NCI-H1436 treated with DMSO at 0.1 percent for 48 hours (cell line): ENCODE data around the gene APBA2.
"Not testable (repeated sequence)": the region's sequence is repeated elsewhere in the genome, so short reads cannot be mapped to it uniquely, and the experiment has no call there.

Experiments used
- DNase-seq: peaks from one replicate; lab custom pipeline; 2025; lab: John Stamatoyannopoulos, UW

Gene APBA2

DNA sequence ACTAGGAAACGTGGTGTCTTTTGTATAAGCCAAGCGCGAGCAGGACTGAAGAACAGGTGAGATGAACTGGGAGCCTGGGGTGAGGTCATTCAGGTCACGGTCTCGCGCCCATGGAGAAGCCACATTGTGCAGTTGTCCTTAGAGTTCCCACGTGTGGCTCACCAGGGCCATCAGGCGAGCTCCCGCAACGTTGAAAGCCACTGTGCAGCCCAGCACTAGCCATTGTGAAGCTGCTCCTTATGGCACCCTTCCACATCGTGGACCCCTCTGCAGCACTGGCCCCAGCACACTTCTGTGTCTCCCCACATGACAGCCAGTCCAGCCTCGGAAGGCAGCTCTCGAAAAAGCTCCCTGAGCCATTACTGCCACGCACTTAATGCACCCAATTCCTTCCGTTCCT lies 7.6 kb upstream of the APBA2 start:
- no peak for DNase-seq

DNA sequence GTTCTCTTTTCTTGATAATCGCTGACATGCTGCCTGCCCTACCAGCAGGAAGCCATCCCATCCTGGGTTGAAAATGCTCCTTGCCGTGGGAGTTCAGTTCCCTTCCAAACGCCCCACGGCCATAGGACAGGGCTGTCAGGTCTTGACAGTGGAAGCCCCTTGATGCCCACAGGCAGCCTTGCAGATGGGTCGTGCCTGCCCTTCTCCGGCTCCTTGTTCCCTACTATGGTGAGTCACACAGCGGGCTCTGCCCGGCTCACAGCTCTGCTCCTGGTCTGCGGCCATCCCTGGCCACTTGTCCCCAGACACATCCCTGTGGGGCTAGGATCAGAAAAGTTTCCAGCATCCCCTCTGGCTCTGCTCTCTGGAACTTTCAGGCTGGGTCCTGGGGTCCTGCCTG lies 6.2 kb upstream of the APBA2 start:
- DNase-seq, result no peak

DNA sequence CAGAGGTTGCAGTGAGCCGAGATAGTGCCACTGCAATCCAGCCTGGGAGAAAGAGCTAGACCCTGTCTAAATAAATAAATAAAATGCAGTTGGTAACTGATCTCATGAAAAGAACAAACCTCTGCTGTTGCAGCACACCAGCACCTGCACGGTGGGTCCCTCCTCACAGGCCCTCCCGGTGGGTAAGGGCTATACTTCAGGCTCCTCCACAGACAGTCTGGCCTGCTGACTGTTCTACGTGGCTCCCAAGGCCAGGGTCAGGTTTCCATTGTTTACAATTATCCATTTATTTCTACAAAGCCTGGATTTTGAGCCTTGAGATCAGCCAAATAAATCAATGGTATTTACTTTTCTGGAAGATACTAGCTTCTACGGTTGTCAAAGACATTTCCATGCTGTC lies 5.1 kb upstream of the APBA2 start:
- DNase-seq, result no peak

DNA sequence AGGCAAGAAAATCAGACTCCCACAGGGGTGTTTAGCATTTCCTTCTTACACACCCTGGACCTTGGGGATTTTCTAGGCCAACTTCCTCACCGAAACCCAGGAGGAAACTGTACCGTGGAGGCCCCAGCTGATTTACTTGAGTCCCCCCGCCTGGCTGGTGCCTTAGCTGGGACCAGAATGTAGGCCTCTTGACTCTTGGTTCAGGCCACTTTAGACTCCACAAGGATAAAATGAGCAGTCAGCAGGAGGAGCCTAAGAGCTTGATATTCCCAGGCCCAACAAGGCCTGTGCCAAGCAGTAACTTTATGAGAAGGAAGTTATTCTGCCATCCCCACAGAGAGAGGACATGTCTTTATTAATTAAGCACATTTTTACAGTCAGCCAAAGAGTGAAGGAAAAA lies 4.6 kb upstream of the APBA2 start:
- no peak for DNase-seq

DNA sequence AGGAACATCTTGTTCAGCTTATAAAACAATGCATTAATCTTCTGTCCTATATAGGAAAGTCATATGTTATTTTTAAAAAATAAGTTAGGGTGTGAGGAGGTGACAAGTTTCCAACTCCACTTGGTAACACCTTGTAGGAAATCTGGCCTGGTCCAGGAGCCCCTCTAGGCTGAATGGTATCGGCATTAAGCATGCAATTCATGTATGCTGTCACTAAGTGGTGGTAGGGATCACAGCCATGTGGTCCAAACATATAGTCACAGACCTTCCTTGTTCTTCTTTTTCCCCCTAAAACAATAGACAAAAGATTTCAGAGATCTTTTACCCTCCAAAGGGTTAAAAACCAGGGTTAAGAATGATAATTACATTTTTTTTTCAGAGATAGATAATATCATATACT lies 4.2 kb upstream of the APBA2 start:
- DNase-seq, result no peak

DNA sequence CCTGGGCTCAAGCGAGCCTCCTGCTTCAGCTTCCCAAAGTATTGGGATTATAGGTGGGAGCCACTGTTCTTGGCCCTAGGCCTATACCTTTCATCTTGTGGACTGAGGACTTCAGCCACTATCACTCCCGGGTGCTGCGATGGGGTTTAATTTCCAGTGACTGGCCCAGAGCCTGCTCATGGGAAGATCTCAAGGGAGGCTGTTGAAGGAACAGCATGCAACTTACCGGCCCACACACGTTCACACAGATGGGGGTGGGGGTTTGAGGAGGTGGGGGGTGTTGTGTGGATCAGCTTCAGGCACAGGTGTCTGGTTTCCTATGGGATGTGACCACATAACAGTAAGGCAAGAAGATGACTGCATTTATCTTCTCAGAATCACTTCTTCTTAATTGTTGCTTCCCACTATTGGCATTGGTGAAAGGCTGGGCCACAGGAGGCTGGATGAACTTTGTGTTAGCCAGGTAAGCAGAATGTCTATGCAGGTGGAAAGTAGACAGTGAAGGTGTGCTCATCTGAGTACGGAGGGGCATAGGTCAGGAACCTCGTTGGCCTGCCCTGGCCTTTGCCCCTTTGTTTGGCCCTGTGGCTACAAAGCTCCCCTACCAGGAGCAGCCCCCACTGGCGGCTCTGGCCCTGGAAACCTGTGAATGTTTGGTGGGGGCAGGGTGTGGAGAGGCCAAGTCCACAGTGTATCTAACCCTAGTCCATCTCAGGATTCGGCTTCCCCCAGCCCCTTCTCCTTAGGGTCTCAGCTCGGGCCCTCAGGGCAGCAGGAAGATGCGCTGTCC lies 1.4 kb upstream of the APBA2 start:
- DNase-seq, result no peak

DNA sequence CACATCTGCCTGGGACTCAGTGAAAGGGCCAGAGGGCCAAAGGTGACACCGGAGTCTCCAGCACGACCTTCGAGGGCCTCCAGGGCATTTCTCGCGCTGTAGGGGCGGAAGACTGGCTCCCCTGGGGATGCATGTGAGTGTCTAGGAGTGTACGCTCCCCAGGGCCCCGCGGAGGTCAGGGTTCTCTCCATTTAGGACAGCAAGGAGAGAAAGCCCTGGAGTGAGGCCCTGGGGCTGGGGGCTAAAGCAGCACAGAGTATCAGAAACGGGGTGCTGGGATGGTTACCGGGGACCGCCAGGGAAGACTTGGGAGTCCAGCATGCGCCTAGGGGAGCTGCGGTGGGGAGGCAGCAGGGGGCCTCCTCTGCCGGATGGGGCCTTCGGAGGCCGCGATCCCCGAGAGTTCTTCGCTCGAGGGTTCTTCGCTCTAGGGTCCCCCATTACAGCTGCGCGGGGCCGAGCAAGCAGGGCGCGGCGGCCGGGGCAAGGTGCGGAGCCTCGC lies 595 bp upstream of the APBA2 start:
- DNase-seq, result no peak

DNA sequence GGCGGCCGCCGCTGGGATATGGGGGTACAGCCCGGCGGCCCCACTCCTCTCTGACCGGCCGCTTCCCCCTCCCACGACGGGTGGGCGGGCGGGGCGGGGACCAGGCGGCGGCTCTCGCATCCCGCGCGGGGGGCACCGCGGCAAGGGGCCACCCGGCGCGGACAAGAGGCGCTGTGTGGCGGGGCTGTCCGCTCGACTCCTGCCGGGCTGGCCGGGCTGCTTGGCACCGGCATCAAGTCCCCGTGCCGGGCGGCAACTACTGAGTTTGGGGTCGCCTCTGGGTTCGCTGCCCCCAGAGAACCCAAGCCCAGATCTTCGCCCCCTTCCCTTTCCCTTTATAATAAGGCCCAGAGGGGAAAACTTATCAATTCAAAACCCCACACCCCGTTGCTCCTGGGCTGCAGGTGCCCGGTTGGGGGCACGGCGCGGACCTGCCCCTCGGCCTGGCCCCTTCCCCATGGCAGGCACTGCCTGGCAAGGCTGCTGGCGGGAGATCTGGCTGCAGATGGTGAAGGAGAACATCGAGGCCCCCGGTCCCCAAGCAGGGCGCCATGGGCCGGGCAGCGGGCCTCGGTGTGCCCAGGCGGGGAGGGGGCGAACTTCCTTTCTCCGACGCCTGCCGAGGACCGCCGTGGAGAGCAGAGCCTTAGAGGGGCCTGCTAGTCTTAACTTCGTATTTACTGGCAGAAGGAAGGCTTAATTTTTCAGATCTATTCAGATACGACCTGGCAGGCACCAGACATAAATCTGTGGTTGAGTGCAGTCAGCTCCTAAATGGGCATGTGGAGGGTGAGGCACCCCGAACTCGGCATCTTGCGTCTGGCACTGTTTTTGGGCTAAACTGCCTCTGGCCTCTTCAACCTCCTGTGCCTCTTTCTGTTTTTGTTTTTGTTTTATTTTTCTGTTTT lies 911 bp downstream of the APBA2 start:
- DNase-seq, result no peak

DNA sequence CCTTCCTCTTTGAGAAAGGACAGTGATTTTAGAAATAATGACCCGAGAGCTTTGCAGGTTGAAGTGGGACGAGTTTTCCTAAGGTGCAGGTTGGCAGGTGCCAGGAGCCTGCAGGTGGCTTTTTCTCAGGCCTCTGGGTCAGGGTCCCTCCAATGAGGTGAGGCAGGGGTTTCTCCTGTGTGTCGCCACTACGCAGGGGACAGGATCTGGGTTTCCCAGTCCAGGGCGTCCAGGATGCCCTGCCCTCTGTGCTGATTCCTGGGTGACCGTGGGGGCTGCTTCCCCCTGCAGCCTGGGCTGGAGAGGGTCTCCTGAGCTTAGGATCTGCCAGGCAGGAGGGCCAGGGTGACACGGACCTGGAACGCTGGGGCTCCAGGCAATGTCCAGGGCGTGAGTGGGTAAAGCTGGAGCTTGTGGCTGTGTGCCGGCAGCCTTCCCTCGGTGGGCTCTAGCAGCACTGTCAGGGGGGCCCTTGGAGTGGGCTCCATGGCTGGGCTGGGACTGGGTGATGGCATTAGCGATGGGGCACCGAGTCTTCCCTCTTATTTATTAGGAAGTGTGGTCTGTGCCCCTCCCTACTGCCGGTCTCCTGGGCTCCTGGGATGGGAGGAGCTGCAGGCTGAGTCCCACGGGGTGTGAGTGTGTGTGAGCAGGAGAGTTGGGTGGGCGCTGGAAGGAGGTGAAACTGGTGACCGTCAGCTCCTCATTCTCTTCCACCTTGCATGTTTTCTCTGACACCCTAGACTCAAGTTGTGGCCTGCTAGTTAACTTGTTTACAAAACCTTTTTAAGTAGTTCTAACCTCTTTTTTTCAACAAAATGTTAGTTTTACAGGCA lies 1.8 kb downstream of the APBA2 start:
- DNase-seq, result no peak

DNA sequence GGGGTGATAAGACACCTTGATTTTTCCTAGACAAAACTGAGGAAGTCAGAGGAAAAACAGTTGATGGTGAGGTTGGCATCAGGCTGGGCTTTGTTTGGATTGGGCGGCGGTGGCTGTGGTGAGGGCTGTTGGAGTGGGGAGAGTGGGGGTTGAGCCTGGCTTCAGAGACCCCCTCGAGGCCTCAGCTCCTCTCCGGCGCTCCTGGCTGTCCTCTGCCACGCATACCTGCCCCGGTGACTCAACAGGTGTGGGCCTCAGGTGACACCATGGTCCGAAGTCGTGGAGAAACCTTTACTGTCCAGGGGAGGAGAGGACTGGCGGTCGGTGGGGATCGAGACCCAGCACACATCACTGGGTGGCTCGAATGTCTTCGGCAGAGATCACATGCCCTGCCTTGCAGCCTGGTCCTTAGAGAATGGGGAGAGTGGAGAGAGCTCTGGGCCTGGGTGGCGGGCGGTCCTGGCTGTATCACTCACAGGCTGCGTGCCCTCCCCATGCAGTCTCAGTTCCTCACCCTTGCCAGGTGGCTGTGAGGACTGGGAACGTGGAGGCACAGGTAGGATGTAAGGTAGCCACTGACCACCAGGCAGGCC lies 2.6 kb downstream of the APBA2 start:
- DNase-seq, result no peak

DNA sequence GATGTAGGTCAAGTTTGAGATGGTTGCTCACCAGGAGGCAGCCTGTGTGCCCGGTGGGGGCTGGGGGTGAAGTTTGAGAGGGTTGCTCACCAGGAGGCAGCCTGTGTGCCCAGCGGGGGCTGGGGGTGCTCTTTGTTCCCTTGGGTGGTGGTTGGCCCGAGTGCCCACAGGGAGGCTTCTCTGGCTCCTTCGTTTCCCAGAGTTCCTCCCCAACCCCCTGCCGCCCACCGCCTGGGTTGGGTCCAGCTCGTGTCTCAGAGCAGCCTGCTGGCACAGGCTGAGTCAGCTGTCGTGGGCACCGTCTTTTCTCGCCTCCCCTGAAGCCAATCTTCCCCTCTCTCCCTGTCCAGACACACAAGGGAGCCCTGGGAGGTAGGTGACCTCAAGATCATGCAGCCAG lies 3.1 kb downstream of the APBA2 start:
- DNase-seq, result no peak

DNA sequence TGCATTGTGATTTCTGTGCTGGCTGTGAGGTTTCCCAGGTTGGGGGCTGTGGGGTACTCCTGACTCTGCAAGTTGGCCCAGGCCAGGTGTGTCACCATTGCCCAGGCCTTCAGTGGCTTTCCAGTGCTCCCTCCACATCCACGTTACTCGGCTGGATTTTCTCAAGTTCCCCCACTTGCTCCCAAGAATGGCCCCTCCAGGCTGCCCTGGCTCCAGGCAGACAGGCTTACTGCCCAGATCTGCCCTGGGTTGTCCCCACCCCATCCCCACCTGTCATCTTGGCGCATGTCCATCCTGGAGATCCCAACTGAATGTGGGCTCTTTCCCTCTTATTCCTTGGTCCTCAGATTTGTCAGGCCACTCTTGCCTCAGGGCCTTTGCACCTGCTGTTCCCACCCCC lies 3.6 kb downstream of the APBA2 start:
- no peak for DNase-seq

DNA sequence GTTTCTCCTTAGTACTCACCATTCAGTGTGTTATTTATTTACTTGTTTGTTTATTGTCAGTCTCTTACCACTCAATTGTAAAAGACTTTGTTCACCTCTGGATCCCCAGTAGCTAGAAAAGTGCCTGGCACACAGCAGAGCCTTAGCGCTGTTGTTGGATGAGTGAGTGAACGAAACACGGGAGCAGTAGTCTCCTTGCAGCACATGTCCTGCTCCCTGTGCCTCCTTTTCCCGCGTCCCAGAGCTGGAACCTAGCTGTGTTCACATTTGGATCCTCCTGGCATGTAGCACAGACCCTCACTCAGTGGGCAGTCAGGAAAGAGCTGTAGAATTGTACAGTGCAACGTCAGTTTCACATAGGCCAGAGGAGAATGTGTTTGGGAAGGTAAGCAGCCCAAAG lies 4.1 kb downstream of the APBA2 start:
- not testable (repeated sequence) for DNase-seq

DNA sequence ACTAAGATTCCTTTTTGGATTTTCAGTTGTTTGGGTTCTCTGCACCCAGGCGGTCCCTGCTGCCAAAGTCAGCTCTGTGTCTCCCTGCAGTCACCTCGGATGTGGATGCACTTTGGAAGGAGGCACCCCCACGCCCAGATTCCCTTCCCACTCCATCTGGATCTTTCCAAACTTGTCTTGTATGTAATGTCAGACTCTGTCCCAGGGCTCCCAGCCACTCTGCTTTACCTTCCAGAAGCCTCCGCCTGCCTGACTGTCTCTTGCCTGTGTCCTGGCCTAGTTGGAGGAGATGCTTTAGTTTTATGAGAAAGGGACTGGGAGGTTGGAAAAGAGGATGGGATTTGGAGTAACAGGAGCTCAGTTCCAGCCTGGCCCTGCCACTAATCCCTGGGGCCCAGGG lies 4.5 kb downstream of the APBA2 start:
- not testable (repeated sequence) for DNase-seq

DNA sequence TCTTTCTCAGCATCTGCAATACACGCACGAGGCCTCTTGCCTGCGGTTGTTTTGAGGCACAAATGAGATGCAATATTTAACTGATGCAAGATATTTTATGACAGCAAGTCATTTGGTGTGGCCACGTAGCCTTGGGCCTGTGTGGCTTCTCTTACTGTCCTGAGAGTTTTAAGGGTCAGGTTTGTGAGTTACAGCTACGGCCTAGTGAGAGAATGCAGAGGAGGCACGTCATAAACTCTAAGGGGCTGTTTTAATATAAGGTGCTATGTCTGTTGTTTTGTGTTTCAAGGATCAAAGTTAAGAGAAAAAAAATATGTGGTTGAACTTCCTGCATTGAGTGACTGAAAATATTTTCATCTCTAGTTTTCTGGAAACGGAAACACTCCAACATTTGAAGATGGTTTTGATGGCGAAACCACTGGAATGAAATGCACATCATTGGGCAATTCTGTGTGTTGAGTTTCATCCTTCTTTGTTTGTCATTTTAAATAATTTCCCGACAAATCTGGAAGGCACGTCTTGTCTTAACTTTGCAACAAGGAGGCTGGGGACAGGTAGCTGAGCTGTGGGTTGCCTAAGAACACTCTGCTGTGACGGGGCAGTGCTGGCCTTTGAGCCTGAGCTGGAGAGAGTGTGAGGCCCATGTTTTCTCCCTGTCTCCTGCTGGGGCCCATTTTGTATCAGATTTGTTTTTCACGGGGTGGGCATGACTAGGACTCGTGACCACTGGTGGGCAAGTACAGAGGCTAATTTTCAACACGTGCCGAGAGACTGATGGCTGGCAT lies 5.1 kb downstream of the APBA2 start:
- DNase-seq, result no peak

DNA sequence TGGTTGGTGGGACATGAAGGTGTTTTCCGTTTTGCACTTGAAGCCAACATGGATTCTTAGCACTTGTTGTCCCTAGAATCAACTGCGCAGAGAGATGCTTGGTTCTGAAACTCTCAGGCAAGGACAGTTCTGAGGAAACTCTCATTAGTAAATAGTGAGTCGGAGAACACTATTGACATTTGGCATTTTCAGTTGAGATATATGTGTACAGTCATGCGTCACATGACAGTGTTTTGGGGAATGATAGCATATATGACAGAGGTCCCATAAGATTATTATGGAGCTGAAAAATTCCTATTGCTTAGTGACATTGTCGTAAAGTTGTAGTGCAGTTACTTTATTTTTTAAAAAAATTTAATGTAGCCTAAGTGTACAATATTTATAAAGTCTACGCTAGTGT lies 5.8 kb downstream of the APBA2 start:
- DNase-seq, result no peak

DNA sequence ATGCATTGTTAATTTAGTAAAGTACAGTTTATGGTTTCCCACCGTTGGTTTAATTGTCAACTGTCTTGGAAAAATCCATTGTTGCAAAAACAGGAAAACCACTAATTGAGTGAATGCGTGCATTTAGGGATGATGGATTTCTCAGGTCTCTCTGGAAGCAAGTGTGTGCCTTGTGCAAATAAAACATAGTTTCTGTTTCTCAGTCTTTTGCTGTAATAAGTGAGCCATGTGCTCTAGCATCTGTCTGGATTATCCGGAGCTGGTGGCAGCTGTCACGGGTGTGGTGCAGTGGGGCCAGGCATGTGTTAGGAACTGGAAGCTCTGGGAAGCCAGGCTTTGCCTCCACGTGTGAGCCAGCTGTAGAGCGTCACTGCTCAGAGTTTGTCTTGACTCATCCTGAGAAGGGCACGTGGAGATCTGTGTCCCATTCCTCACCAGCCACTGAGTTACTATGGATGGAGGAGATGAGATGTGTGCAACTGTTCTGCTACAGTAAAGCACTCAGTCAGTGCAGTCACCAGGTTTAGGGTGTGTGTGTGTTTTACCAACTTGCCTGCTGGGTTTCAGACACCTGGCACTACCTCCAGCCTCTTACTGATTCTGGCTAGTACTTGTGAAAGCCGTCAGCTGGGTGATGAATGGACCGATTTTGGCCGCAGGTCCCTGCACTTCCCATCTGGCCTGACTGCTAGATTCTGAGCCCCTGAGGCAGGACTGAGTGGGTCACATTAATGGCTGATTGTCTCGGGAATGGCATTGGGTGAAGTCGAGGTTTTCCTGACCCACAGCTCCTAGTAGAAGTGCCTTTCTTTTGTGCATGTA lies 7.2 kb downstream of the APBA2 start:
- no peak for DNase-seq

DNA sequence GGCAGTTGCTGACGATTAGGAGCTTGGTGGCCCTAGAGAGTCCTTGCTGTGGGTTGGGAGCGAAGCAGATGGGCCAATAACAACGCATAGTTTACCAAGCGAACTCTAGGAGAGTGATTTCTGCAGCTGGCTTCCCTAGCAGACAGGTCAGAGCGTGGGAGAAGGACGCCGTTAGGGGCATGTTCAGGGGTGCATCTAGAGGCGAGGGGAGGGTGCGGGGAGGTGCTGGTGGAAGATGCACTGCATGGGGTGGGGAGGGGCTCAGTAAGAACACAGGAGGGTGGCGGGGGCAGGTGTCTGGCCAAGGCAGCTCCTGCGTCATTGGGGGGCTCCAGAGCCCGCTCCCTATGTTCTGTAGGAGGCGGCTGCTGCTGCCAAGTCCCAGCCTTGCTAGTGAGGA lies 8.9 kb downstream of the APBA2 start:
- DNase-seq, result no peak

DNA sequence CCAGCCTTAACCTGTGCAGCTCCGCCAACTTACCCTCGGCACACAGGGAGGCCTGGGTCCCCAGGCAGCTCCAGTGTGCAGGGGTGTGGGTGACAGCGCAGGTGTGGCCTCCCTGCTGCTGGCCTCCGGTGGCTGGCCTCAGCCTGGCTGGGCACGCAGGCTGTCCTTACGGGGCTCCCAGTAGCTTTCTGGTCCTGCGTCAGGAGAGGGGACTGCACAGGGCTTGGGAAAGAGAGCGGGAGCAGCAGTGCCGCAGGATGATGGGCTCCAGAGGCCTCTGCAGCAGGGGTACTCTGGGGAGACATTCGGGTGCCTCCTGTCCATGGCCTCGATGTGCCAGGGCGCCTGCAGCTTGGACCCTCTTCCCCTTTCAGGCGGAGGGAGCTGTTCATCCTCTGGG lies 9.4 kb downstream of the APBA2 start:
- DNase-seq, result no peak

DNA sequence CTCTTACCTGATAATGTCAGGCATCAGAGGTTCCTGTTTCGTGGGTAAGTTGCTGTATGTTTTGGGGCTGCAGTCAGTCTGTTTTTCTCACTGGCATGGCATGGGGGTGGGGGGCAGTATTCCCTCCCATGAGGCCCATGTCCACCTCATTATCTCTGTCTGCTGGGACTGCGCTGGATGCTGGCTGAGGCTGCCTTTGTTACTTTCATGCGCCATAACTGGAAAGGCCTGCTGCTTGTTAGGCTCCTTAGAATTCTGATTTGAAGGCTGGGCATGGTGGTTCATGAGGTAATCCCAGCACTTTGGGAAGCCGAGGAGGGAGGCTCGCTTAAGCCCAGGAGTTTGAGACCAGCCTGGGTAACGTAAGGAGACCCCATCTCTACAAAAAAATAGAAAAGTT lies 9.8 kb downstream of the APBA2 start:
- no peak for DNase-seq
